ENCODE results near the gene KLHL29. TPM values are rescaled to one million over a fixed set of nuclear protein-coding genes. Genes with fewer than 3 reads are reported as not detected.

Gene KLHL29
- total and polyA plus RNA-seq, 7 experiments from 2014 or later: 0.59 to 6.5 (median 5.6) TPM

DNA sequence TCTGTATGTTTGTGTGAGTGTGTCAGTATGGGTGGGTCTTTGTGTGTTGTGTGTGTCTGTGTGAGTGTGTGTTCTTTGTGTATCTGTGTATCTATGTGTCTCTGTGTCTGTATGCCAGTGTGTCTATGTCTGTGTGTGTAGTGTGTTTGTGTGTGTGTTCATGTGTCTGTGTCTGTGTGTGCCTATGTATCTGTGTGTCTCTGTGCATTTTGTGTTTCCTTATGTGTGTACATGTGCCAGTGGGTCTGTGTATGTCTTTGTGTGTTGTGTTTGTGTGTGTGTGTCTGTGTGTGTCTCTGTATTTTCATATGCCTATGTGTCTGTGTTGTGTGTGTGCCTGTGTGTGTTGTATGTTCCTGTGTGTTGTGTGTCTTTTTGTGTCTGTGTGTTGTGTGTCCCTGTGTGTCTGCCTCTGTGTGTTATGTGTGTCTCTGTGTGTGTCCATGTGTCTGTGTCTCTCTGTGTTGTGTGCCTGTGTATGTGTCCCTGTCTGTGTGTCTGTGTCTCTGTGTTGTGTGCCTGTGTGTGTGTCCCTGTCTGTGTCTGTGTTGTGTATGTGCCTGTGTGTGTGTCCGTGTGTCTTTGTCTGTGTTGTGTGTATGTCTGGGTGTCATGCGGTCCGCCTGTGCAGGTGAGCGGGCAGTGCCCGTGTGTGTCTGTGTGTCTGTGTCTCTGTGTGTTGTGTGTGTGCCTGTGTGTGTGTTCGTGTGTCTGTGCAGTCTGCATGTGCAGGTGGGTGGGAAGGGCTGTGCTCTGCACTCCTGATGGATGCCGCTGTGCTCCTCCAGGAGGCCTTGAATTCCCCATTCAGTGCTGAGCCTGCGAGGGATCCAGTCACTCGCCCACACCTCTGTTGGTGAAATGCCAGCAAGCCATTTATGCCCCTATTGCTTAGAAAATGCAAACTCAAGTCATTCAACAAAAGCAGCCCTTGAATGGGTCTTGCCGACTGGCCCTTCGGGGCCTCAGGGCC, 37.4 kb downstream of the KLHL29 start:
- Histone ChIP-seq H3K9me3 (ENCODE audit: control insufficient read depth in 2 of 3, low read length in 3 of 3) (no peaks in the 10 kb centered on the region), H3K27ac (ENCODE audit: low read depth, low read length) (no peak overlapping the region), H3K4me1 (ENCODE audit: control insufficient read depth in 2 of 2, insufficient read depth in 2 of 2, low read length in 2 of 2) (no peaks in the 10 kb centered on the region), H3K4me3 (ENCODE audit: low read length) (no peak overlapping the region), H3K36me3 (ENCODE audit: control insufficient read depth in 2 of 3, insufficient read depth in 3 of 3, low read length in 3 of 3) (no peaks in the 10 kb centered on the region), H3K27me3 (ENCODE audit: control insufficient read depth in 2 of 2, insufficient read depth in 2 of 2, low read length in 2 of 2) (no peaks in the 10 kb centered on the region)
- Mint-ChIP-seq H3K36me3 (no peaks in the 10 kb centered on the region), H3K4me1 (peaks cover 0 to 4% (median 0%) of the 10 kb centered on the region in 7 donors), H3K27ac (no peak overlapping the region), H3K4me3 (no peak overlapping the region), H3K27me3 (no peaks in the 10 kb centered on the region), H3K9me3 (no peaks in the 10 kb centered on the region)
- ChIA-PET POLR2A (no interaction called here), CTCF (no interaction called here)
- DNase-seq (no peak), ATAC-seq (no peak)
- intact Hi-C loops (cut with micrococcal nuclease): no loop called here

DNA sequence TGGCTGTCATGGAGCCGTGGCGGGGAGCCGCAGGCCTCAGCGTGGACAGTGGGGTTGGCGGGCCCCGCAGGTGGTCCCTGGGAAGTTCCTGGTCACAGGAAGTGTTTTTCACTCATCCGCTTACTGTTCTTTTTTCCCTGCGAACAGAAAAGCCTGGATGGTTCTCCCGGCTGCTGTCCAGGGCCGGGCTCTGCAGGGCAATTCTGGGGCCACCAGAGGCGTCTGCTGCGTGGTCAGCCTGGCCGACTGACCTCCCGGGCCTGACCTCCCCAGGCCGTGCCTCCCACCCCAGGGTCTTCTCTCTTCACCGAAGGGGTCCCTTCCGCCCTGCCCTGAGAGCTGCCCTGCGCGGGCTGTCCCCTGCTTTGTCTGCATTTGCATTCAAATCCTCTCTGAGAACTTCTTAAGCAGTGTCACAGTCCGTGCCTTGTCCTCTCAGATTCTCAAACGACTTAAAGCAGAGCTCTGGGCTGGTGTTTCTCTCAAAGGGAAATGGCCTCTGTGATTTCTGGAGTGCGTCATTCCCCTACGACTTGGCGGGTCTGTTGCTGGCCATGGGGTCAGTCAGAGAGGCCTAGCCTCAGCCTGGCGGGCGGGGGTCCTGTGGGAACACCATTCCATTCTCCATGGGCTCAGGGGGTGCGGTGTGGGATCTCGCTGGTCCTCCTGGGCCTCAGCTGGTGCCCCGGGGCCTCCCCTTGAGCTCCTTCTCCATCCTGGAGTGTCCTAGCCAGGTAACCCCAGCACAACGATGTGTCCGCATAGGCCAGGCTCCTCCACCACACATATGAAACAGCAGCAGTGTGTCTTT, 38.3 kb downstream of the KLHL29 start:
- DNase-seq (no peak), ATAC-seq (no peak)
- H3K9me3 Mint-ChIP-seq: no peaks in the 10 kb centered on the region
- intact Hi-C loops (cut with micrococcal nuclease): no loop called here
- H3K4me3 Mint-ChIP-seq: no peak overlapping the region
- no peak overlapping the region for H3K27ac Mint-ChIP-seq
- Histone ChIP-seq H3K27me3 (ENCODE audit: control insufficient read depth in 2 of 2, insufficient read depth in 2 of 2, low read length in 2 of 2) (no peaks in the 10 kb centered on the region), H3K9me3 (ENCODE audit: control insufficient read depth in 2 of 3, low read length in 3 of 3) (no peaks in the 10 kb centered on the region), H3K4me1 (ENCODE audit: control insufficient read depth in 2 of 2, insufficient read depth in 2 of 2, low read length in 2 of 2) (no peaks in the 10 kb centered on the region), H3K36me3 (ENCODE audit: control insufficient read depth in 2 of 3, insufficient read depth in 3 of 3, low read length in 3 of 3) (no peaks in the 10 kb centered on the region), H3K27ac (ENCODE audit: low read depth, low read length) (no peak overlapping the region), H3K4me3 (ENCODE audit: low read length) (no peak overlapping the region)
- no peaks in the 10 kb centered on the region for H3K36me3 Mint-ChIP-seq
- no peaks in the 10 kb centered on the region for H3K27me3 Mint-ChIP-seq
- CTCF ChIA-PET: no interaction called here
- POLR2A ChIA-PET: no interaction called here
- H3K4me1 Mint-ChIP-seq: peaks cover 0 to 4% (median 0%) of the 10 kb centered on the region in 7 donors

DNA sequence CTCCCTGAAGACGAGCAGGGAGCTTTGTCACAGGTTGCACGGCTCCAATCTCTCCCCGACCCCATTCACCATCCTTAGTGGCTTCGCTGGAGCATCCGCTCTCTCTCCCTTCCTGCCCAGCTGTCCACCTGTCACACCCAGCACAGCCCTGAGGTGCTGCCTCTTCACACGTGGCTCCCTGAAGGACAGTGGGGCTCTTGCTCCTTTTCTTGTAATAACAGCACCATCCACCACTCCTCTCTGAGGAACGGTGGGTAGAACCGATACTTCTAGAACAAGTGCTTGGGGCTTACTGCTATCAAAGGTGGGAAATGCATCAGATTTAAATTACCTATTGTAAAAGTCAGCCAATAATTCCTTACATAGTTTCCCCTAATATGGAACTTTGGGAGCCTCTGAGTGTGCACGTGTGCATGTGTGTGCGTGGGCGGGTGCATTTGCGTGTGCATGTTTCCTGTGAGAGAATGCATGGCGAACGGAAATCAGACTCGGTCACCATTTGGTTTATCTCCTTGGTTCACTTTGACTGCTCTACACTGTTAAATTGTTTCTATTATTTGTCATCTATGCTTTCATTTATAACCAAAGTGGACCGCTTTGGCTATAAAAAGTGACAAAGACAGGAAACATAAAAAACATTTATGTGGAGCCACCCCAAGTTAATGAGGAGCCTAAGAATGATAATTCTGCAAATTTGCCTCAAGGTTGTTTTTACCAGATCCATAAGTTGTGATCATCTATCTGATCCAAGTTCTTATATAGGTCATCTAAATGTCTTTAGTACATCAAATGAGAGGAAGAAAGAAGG, 39.1 kb downstream of the KLHL29 start:
- Mint-ChIP-seq H3K27ac (no peak overlapping the region), H3K36me3 (no peaks in the 10 kb centered on the region), H3K9me3 (no peaks in the 10 kb centered on the region), H3K4me3 (peak overlapping the region in 1 of 10 donors; percentile 10), H3K27me3 (no peaks in the 10 kb centered on the region), H3K4me1 (peaks cover 0 to 4% (median 0%) of the 10 kb centered on the region in 7 donors)
- Histone ChIP-seq H3K27ac (ENCODE audit: low read depth, low read length) (no peak overlapping the region), H3K9me3 (ENCODE audit: control insufficient read depth in 2 of 3, low read length in 3 of 3) (no peaks in the 10 kb centered on the region), H3K4me1 (ENCODE audit: control insufficient read depth in 2 of 2, insufficient read depth in 2 of 2, low read length in 2 of 2) (no peaks in the 10 kb centered on the region), H3K4me3 (ENCODE audit: low read length) (no peak overlapping the region), H3K36me3 (ENCODE audit: control insufficient read depth in 2 of 3, insufficient read depth in 3 of 3, low read length in 3 of 3) (no peaks in the 10 kb centered on the region), H3K27me3 (ENCODE audit: control insufficient read depth in 2 of 2, insufficient read depth in 2 of 2, low read length in 2 of 2) (no peaks in the 10 kb centered on the region)
- POLR2A ChIA-PET: no interaction called here
- intact Hi-C loops (cut with micrococcal nuclease): no loop called here
- CTCF ChIA-PET: no interaction called here
- ATAC-seq: no peak
- no peak for DNase-seq

DNA sequence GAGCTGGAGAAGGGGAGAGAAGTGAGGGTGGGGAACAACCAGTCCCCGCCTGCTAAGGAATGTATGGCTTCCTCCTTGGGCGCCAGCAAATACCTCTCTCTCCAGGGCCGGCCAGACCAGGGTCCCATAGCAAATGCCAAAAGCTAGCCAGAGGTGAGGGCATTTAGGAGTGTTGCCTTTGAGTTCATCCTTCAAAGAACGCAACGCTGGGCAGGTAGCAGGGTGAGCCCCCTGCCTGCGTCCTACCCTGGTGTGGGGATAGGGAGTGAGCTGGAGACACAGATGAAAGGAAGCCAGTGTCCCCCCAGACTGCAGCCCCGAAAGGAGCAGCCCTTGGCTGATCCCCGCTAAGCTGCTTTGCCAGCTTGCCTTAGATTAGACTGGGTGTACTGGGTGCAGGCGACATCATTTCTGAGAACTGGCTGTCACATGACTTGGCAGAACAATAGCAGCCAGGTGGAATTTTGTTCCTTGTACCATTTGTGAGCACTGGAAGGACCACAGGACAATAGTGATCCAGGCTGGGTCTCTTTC, 40.4 kb downstream of the KLHL29 start:
- Mint-ChIP-seq H3K9me3 (no peaks in the 10 kb centered on the region), H3K4me1 (peaks cover 0 to 4% (median 0%) of the 10 kb centered on the region in 7 donors)

DNA sequence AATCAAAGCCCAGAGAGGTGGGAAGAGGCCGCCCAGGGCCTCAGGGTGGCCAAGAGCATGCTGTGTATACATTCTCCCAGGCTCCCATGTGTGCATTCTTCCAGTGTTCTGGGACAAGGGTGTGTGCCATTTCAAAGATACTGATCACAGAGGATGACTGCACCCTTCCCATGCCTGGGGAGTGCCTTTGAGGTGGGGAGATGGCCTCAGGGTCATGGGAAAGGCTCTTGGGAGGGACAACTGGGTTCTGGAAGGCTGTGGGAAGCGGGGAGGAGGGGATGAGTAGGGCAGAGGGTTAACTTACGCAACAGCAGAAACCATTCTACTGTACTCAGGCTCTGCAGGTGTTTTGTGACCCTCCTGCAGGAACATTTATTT, 40.9 kb downstream of the KLHL29 start:
- H3K4me1 Mint-ChIP-seq: peaks cover 0 to 4% (median 0%) of the 10 kb centered on the region in 7 donors
- no peaks in the 10 kb centered on the region for H3K36me3 Mint-ChIP-seq
- ATAC-seq (no peak), DNase-seq (no peak)
- no peak overlapping the region for H3K4me3 ChIP-seq (ENCODE audit: low read length)
- no peaks in the 10 kb centered on the region for H3K9me3 Mint-ChIP-seq
- H3K9me3 ChIP-seq (ENCODE audit: control insufficient read depth in 2 of 3, low read length in 3 of 3): no peaks in the 10 kb centered on the region
- ChIA-PET CTCF (no interaction called here), POLR2A (interaction anchor here (0.6 kb wide), 1 partner anchor 77 kb away, joined by 3 read pairs; no protein-coding TSS in a partner anchor)
- H3K27ac Mint-ChIP-seq: no peak overlapping the region
- intact Hi-C loops (cut with micrococcal nuclease): no loop called here
- H3K4me3 Mint-ChIP-seq: no peak overlapping the region
- H3K27ac ChIP-seq (ENCODE audit: low read depth, low read length): no peak overlapping the region
- no peaks in the 10 kb centered on the region for H3K4me1 ChIP-seq (ENCODE audit: control insufficient read depth in 2 of 2, insufficient read depth in 2 of 2, low read length in 2 of 2)
- peaks cover 0 to 9% (median 0%) of the 10 kb centered on the region in 5 donors for H3K27me3 Mint-ChIP-seq
- no peaks in the 10 kb centered on the region for H3K27me3 ChIP-seq (ENCODE audit: control insufficient read depth in 2 of 2, insufficient read depth in 2 of 2, low read length in 2 of 2)
- H3K36me3 ChIP-seq (ENCODE audit: control insufficient read depth in 2 of 3, insufficient read depth in 3 of 3, low read length in 3 of 3): no peaks in the 10 kb centered on the region

More for the DNA sequence above, 40.4 kb downstream of the KLHL29 start:
- Mint-ChIP-seq H3K4me3 (no peak overlapping the region), H3K27ac (no peak overlapping the region), H3K27me3 (peaks cover 0 to 5% (median 0%) of the 10 kb centered on the region in 5 donors), H3K36me3 (no peaks in the 10 kb centered on the region)
- POLR2A ChIA-PET: no interaction called here
- H3K4me3 ChIP-seq (ENCODE audit: low read length): no peak overlapping the region
- H3K9me3 ChIP-seq (ENCODE audit: control insufficient read depth in 2 of 3, low read length in 3 of 3): no peaks in the 10 kb centered on the region
- CTCF ChIA-PET: no interaction called here
- no peak overlapping the region for H3K27ac ChIP-seq (ENCODE audit: low read depth, low read length)
- no peaks in the 10 kb centered on the region for H3K27me3 ChIP-seq (ENCODE audit: control insufficient read depth in 2 of 2, insufficient read depth in 2 of 2, low read length in 2 of 2)
- ATAC-seq (no peak), DNase-seq (no peak)
- H3K4me1 ChIP-seq (ENCODE audit: control insufficient read depth in 2 of 2, insufficient read depth in 2 of 2, low read length in 2 of 2): no peaks in the 10 kb centered on the region
- no peaks in the 10 kb centered on the region for H3K36me3 ChIP-seq (ENCODE audit: control insufficient read depth in 2 of 3, insufficient read depth in 3 of 3, low read length in 3 of 3)
- intact Hi-C loops (cut with micrococcal nuclease): no loop called here

DNA sequence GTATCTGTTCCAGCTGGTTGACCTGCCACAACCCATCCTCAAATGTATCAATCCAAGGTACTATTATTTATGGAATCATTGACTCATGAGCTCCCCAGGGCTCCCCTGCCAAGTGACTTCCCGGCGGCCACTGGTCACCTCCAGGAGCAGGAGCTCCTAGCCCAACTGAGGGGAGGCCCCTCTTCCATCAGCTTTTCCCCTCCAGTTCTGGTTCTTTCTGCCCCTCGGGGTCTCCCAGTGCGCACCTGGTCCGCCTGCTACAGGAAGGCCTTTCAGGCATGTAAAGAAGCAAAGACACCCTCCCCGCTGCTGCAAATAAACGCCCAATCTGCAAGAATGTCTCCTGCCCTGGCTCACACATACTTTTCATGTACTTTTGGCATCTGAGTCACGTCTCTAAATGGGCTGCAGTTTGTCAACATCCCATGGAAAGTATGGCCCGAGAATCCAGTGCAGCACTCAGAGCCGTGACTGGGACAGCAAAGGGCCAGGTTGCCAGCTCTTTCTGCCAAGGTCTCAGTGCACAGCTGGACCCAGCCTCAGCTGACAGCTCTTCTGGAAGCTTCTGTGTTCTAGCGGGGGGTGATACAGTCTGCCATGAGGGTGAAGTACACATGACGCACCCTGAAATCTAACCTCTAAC, 41.4 kb downstream of the KLHL29 start:
- Mint-ChIP-seq H3K9me3 (no peaks in the 10 kb centered on the region), H3K4me1 (peaks cover 0 to 4% (median 0%) of the 10 kb centered on the region in 7 donors), H3K27ac (no peak overlapping the region), H3K36me3 (no peaks in the 10 kb centered on the region), H3K4me3 (no peak overlapping the region), H3K27me3 (peaks cover 0 to 11% (median 0%) of the 10 kb centered on the region in 5 donors)
- Histone ChIP-seq H3K4me3 (ENCODE audit: low read length) (no peak overlapping the region), H3K27me3 (ENCODE audit: control insufficient read depth in 2 of 2, insufficient read depth in 2 of 2, low read length in 2 of 2) (no peaks in the 10 kb centered on the region), H3K36me3 (ENCODE audit: control insufficient read depth in 2 of 3, insufficient read depth in 3 of 3, low read length in 3 of 3) (no peaks in the 10 kb centered on the region), H3K27ac (ENCODE audit: low read depth, low read length) (no peak overlapping the region), H3K4me1 (ENCODE audit: control insufficient read depth in 2 of 2, insufficient read depth in 2 of 2, low read length in 2 of 2) (no peaks in the 10 kb centered on the region), H3K9me3 (ENCODE audit: control insufficient read depth in 2 of 3, low read length in 3 of 3) (no peaks in the 10 kb centered on the region)
- ATAC-seq (no peak), DNase-seq (no peak)
- CTCF ChIA-PET: no interaction called here
- POLR2A ChIA-PET: interaction anchor here (0.6 kb wide), 1 partner anchor 76 kb away, joined by 3 read pairs; no protein-coding TSS in a partner anchor
- intact Hi-C loops (cut with micrococcal nuclease): no loop called here

All from naive thymus-derived CD4-positive, alpha-beta T cell (primary cell).